ENCODE data around the gene AREG.
"Not testable (repeated sequence)": the region's sequence is repeated elsewhere in the genome, so short reads cannot be mapped to it uniquely, and the experiment has no call there.

Gene AREG, protein sequence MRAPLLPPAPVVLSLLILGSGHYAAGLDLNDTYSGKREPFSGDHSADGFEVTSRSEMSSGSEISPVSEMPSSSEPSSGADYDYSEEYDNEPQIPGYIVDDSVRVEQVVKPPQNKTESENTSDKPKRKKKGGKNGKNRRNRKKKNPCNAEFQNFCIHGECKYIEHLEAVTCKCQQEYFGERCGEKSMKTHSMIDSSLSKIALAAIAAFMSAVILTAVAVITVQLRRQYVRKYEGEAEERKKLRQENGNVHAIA

DNA sequence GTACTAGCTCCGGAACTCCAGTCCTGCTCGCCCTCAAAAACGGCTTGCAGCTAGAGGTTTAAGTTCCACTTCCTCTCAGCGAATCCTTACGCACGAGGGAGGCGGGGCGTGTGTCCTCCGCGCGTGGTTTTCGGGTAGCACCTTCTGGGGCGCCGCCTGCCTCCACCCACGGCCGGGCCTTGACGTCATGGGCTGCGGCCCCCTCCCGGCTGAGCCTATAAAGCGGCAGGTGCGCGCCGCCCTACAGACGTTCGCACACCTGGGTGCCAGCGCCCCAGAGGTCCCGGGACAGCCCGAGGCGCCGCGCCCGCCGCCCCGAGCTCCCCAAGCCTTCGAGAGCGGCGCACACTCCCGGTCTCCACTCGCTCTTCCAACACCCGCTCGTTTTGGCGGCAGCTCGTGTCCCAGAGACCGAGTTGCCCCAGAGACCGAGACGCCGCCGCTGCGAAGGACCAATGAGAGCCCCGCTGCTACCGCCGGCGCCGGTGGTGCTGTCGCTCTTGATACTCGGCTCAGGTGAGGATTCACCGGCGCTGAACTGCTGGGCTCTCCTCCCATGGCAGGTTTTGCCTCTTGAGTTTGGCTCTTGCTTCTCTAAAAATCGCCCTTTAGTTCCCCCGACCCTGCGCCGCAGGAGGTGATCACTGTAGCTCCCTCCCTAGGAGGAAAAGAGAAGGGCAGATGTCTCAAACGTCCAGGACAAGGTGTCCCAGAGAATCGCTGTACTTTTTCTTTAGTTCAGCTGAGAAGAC is at the start of gene AREG:
Gene AREG, plus strand, starts transcription at position 246 of the 752 bp plus-strand sequence. Its CDS starts 210 bp downstream, at position 456.
- no peak for FAIRE-seq

DNA sequence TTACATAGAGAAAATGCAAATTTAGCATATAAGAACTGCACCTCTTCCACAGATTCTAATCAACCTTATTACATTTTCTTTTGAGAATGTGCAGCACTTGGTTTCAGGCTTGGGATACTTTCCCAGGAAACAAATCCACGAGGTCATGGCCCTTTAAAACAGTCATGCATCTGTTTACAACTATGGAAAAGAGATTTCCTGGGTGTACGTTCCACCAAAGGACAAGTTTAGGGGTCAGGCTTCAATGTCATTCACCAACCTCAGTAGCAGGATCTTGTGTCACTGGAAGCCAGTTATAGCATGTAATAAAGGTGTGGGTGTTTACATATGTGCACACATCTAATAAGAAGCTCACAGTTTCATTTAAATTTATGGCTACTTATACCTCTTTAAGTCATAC is 49.3 kb upstream of the AREG start:
- FAIRE-seq = no peak

DNA sequence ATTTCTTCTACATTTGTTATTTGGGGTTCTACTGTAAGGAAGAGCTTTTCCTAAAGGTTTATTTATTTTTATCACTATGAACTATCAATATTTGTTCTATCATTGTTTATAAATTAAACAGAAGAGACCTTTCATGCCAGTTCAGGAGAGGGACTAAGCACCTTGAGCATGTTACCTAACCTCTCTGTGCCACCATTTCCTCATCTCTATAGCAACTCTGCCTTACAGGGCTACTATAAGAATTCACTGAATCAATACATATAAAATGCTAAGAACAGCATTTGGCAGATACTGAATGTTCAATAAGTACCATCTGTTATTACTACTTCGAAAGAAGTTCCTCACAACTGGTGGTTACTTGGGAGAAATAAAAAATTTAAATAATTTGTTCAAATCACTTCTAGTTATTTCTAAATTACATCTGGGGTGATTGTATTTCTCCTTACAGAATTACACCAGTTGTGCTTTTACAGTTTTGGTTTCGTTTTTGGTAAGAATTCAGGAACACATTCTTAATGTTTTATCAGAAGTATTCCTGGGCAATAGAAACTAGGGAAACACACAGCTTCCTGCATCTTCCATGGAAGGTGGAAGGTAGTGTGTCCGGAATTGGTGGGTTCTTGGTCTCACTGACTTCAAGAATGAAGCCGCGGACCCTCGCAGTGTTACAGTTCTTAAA is 47.0 kb upstream of the AREG start:
- FAIRE-seq = no peak

DNA sequence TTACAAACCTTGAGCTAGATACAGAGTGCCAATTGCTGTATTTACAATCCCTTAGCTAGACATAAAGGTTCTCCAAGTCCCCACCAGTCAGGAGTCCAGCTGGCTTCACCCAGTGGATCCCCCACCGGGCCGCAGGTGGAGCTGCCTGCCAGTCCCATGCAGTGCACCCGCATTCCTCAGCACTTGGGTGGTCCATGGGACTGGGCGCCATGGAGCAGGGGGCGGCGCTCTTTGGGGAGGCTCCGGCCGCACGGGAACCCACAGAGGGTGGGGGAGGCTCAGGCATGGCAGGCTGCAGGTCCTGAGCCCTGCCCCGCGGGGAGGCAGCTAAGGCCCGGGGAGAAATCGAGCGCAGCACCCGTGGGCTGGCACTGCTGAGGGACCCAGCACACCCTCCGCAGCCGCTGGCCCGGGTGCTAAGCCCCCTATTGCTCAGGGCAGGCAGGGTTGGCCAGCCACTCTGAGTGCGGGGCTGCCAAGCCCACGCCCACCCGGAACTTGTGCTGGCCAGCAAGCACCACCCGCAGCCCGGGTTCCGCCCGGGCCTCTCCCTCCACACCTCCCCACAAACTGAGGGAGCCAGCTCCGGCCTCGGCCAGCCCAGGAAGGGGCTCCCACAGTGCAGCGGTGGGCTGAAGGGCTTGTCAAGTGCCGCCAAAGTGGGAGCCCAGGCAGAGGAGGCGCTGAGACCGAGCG is 45.9 kb upstream of the AREG start:
- FAIRE-seq = not testable (repeated sequence)

DNA sequence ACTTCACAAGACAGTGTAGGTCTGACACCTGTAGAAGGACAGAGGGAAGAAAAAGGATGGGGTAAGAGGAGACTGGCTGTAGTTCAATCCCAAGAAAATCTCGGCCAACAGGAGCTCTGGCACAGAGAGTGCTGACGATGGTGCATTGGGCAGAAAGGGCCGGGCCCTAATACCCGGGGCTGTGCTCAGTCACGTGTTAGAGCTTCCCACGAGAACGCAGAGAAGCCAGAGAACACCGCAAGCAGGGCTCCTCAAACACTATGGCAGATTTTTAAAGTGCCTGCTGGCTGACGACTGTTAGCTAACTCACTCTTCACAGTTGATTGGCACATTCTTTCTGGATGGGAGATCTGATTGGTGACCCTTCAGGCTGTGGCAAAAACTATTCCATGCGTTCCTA is 44.5 kb upstream of the AREG start:
- no peak for FAIRE-seq

DNA sequence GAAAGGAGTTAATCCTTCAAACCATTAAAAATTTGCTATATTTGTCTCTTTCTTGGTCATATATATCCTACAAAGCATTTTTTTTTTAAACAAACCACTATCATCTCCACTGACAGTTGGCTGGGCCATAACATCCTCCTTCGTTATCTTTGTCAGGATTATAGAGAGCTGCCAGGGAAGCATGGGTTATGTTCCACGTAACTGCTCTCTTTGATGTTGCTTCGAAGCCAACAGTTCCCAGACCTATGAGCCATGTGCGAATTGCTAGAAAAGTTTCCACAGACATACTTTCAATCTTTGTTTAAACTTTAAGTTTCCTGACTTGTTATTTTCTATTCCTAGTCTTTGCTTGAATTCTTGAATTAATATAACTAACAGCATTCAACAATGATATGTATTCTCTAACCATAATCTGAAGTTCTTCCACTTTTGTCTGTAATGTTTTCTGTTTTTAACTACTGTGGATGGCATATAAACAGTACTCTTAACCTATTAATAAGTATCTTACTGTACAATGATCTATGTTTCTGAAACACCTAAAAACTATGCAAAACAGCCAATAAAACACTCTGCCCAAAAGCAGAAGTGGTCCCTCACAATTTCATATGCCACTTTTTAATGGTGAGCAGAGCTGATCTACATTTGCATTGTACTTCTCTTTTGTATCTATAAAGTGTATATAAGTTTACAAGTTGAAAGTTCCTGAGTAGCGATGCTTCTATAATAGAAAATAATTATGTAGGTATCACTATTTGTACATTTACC is 42.1 kb upstream of the AREG start:
- FAIRE-seq = no peak

DNA sequence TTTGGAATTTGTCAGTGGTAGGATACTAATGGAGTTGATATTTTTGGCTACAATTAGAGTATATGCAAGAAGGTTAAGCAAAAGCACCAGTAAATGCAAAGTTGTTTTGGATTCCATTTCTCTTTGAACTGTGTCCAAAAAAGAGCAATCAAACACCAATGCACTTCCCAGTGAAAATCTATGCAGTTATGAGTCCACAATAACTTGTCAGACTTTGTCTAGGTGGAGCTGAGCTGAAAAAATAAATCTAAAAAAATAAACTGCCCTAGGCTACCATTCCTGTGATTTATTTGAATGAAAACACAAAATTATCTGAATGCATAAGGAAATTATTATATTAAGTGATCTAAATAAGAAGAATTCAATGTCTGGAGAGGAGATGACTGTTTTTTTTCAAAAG is 37.0 kb upstream of the AREG start:
- FAIRE-seq = peak; percentile 70

DNA sequence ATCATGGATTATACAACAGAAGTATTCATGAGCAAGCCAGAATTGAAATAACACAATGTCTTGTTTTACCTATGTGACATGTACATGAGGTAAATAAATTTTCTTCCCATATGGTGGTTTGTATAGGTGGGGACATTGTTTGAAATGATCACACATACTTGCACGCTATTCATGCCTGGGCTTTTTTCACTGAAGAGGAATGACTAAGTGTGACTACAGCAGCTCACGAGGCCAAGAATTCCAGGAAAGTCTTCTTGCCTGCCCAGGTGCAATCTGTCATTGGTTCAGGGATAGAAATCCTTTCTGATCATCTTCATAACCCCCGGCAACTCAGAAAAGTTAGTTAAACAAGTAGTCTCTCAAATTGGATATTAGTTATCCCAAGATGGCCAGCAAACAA is 36.3 kb upstream of the AREG start:
- no peak for FAIRE-seq

DNA sequence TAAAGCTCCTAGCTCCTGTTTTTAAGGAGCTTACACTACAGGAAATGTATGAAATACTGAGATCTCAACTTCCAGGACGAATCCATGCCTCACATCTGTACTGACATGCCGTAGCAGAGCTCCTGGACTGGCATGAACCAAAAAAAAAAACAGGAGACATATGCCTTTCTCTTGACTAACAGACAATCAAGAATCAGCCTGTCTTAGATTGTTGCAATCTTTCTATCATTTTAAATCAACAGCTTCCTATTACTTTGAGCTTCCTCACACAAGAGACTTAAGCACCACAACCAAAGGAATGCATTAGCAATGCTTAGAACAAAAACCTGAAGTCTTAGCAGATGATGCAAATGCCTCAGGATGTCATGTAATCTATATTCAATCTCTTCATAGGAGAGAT is 34.7 kb upstream of the AREG start:
- FAIRE-seq = no peak

DNA sequence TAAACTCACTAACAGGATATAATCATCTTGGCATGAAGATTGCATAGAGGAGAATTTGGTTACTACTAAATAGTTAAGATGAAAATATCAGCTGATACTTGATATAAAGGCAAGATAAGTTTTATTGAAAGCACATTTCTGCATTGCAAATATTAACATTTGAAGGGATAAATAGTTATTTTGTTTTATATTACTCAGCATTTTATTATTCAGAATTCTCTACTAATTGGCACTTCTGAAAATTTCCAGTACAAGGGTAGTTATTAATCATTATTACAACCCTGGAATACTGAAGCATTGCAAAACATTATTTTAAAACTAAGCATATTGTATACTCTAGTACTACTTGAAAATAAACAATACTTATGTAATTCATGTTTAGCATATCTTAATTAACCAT is 32.7 kb upstream of the AREG start:
- FAIRE-seq = peak; percentile 39

DNA sequence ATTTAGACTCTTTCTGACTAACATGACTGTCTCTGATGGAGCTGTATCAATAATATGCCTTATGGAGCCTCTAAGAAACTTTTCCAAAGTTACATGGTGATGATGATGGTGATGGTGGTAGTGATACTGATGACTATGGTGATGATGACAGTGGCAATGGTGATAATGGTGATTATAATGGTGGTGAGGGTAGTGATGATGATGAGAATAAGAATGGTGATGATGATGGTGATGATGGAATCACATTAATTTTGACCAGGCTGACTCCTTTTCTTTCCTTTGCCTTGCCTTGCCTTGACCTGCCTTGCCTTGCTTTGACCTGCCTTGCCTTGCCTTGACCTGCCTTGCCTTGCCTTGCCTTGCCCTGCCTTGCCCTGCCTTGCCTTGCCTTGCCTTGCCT is 31.7 kb upstream of the AREG start:
- FAIRE-seq = no peak

DNA sequence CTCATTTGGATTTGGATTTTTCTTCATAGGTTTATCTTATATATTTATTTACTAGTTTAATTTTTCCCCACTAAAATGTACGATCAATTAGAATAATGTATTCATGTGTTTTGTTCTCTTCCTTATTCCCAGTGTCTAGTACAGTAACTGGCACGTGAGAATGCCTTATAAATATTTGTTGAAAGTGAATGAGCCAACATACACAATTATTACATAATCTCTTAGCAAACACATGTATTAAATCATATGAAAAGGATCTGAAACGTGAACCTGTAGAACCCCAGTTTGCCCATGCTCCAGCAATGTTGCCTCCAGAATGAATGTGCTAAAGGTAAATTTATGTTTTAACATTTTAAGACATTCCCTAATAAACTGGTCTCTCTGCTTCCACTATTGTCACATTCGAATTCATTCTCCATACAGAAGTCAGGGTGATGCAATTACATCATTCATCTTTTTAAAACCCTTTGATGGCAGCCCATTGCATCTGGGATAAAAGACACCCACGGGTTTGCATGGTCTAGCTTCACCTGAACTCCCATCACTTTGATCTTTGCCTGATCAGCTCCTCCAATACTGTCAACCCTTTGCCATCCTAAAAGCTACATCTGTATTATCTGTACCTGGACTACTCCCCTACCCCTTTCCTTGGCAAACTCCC is 30.7 kb upstream of the AREG start:
- no peak for FAIRE-seq

DNA sequence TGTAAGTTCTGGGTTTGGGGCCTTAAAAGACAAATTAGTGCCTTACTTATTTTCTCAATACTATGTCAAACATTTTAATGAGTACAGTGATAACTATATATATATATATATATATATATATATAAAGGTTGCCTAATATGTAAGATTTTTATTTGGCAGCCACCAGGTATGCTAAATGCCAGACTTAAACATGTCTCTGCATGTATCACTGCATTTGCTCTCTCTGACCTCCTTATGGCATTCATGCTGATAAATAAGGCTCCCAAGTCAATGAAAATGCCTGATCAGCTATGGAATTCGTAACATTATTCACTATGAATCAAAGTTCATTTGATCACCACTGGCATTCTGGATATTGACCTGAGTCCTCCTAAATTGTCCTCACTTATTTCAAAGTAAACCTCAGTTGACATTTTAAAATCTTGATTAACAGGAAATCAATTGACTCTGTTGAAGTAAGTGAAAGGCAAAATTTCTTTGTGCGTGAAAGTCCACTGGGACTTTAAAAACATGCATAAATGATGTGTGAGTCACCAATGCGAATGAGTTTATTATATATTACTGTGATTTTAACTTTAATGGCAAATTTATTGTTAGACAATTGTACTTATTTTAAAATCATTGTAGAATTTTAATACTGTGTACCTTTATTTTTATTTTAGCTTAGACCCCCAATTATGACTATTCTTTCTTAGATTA is 29.2 kb upstream of the AREG start:
- FAIRE-seq = no peak

DNA sequence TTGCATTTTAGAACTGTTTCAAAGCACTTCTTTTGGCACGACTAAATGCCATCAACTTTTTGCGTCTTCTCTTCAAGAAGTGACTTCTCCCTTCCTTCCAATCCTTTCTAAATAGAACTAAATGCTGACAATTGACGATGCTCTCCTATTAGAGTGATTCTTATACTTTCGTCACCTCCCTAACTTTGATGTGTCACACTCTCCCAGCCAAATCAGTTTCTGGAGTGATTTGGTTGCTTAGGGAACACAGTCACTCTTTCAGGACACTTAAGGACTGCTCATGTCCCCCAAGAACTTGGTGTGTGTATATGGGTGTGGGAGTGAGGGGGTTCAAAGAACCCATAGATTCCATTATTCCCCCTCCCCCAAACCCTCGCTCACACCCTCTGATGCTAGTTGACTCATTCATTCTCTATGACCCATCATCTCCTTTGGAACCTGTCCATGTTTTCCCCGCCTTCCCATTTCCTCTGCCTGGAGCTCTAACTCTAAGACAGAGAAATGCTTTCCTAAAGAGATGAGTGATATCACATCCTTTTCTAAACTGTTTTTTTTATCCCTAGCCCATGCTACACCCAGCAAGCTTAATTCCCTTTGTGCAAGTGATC is 26.8 kb upstream of the AREG start:
- FAIRE-seq = no peak

DNA sequence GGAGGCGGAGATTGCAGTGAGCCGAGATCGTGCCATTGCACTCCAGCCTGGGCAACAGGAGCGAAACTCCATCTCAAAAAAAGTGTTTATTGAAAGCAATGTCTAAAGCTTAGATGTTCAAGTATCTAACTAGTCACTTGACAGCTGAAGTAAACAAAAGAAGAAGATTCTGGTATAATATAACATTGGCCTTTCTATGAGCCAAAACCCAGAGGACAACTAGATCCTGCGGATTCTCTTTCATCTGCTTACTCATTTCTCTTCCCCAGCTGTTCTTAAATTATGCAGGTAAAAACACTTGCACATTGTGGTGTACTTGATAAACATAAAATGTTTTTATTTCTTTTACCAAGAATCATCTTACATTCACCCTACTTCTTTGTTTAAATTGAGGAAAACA is 24.1 kb upstream of the AREG start:
- FAIRE-seq = no peak

DNA sequence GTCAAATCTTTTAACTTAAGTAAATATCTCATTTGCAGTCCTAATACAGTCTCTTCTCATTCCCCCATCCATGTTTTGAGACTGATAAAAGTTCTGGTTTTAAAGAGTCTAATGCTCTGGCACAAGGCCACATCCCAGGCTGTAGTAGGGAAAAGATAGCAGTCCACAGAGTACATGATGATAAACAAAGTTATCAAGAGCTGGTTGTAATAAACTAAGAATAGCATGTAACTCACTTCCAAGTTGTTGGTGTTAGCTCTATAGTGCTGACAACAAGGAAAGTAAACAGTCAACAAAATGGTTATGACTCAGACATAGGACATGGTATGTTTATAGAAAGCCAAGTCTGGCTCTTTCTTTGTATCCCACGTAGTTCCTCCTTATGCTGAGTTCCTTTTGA is 21.8 kb upstream of the AREG start:
- peak; percentile 96 for FAIRE-seq

DNA sequence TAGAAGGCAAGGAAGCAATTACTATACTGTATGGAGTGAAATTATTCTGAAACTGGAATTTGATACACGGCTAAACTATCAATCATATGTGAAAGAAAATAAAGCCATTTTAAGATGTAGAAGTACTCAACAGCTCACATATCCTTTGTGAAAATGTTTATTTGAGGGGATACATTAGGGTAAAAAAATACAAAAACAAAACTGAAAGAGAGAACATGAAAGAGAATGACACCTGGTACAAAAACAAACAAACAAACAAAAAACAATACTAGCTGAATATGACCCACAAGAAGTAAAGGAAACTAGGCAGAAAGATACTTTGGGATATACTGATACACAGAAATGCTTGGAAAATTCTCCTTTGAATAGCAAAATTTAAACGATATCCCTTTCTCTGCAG is 20.8 kb upstream of the AREG start:
- FAIRE-seq = no peak

DNA sequence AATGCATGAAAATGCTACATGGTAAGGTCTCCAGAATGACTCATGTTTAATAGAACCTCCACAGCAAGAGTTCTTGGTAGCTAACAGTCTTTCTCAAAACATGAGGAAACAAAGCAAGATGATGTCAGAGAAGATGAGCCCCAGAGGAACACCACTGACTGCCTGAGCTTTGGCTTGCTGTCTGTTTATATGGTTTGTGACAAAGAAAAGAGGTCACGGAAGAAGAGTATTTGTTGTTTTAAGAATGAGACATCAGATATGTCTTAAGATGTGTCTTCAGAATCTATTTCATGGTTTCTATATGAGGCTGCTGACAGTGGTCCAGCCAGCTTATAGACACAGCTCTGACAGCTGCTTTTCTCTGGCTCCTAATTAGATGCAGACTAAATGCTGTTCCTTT is 18.8 kb upstream of the AREG start:
- no peak for FAIRE-seq

DNA sequence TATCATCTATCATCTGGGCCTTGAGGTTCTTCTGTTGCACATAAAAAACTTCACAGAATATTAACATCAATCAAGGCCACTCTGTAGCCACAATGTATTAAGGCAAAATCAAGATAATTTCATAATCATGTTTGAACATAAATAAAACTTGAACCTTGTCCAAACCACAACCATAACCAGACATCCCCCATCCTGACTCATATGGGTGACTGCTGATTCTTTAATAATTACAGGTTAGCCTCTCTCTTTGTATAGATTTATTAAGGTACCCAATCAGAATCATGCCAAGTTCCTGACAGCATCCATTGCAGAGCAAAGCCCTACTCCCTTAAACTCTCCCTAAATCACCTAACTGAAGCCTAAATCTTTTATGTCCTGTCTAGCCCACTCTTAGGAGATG is 16.7 kb upstream of the AREG start:
- FAIRE-seq = no peak

DNA sequence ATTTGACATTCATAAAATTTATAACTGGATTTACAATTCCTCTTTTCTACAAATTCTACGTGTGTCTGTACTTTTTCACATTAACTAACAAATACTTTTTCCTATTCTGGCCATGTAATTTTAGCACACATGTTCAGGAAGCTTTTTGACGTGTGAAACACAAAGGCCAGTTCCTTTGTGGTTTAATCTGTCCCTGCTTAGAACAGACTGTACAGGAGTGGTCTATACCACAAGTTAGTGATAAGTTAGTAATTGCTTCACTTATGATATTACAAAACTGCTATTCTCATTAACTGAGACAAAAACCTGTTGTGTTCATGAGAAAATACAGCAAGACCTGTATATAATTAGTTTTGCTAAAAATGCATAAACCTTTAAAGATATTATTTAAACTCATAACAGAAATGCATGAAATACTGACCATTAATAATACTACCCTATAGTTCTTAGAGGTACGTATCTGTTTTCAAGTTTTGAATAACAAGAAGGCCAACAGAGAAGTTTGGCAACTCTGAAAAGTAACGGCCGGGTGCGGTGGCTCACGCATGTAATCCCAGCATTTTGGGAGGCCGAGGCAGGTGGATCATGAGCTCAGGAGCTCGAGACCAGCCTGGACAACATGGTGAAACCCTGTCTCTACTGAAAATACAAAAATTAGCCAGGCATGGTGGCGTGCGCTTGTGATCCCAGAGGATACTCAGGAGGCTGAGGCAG is 13.7 kb upstream of the AREG start:
- FAIRE-seq = no peak

Measured in endometrium (tissue), 2 donors.